Suprapubic skin (tissue), 3 donors: ENCODE results near the gene WDR55.

Experiments used
- EP300 ChIP-seq: sonication (generic); formaldehyde crosslinking; IDR thresholded peaks from one replicate; pipeline ENCODE4 v1.6.1; 2017; ENCODE audit warnings: antibody characterized with exemption
- TF ChIP-seq, protein P1 (sequence below), 2 donors: fragments of 200-600 bp in 1 of 2; fragments of 450-650 bp in 1 of 2; sonication (generic) in 1 of 2; IDR thresholded peaks; one replicate each; pipeline ENCODE4 v1.5.1; 2016 to 2019; ENCODE audit warnings: antibody characterized with exemption in 2 of 2, mild to moderate bottlenecking in 1 of 2, moderate library complexity in 1 of 2

- TF ChIP-seq EP300, result no peak
- TF ChIP-seq, protein P1, sequence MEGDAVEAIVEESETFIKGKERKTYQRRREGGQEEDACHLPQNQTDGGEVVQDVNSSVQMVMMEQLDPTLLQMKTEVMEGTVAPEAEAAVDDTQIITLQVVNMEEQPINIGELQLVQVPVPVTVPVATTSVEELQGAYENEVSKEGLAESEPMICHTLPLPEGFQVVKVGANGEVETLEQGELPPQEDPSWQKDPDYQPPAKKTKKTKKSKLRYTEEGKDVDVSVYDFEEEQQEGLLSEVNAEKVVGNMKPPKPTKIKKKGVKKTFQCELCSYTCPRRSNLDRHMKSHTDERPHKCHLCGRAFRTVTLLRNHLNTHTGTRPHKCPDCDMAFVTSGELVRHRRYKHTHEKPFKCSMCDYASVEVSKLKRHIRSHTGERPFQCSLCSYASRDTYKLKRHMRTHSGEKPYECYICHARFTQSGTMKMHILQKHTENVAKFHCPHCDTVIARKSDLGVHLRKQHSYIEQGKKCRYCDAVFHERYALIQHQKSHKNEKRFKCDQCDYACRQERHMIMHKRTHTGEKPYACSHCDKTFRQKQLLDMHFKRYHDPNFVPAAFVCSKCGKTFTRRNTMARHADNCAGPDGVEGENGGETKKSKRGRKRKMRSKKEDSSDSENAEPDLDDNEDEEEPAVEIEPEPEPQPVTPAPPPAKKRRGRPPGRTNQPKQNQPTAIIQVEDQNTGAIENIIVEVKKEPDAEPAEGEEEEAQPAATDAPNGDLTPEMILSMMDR (IDR thresholded peaks at IDR 0.05), result no peak
Observed at GRCh38 chr5:140672455-140673186, 7.9 kb downstream of the WDR55 start.
